MM.1S (cell line): ENCODE measurements around the gene PMM2.

ENCODE experiments used
- EZH2 ChIP-seq: fragments of 300-600 bp; sonication (generic); optimal IDR thresholded peaks from 2 replicates; pipeline ENCODE3; 2017; ENCODE audit warnings: low read depth, mild to moderate bottlenecking, antibody characterized with exemption, low read length, mixed read lengths
- TF ChIP-seq, protein P1 (sequence below): fragments of 300-600 bp; sonication (generic); IDR thresholded peaks from 2 replicates; pipeline ENCODE4 v1.5.1; 2016; ENCODE audit warnings: antibody characterized with exemption, low read length, mixed read lengths

DNA sequence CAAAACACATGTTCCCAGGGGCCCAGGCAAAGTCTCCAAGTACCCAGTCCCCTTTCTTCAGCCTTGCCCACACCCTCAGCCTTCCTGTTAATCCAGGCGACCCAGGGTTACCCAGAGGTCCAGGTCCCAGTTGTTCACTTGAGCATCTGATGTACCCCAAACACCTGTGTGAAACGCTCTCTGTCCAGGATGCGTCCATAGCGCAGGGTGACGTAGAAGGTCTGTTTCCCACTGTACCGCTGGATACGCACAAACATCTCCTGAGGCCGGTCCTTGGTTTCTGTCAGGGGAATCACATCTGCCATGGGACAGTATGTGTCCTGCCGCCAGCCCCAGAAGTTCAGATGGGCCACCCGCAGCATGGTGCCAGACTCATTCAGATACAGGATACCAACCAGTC lies 1.8 kb upstream of the PMM2 start:
- TF ChIP-seq, protein P1, sequence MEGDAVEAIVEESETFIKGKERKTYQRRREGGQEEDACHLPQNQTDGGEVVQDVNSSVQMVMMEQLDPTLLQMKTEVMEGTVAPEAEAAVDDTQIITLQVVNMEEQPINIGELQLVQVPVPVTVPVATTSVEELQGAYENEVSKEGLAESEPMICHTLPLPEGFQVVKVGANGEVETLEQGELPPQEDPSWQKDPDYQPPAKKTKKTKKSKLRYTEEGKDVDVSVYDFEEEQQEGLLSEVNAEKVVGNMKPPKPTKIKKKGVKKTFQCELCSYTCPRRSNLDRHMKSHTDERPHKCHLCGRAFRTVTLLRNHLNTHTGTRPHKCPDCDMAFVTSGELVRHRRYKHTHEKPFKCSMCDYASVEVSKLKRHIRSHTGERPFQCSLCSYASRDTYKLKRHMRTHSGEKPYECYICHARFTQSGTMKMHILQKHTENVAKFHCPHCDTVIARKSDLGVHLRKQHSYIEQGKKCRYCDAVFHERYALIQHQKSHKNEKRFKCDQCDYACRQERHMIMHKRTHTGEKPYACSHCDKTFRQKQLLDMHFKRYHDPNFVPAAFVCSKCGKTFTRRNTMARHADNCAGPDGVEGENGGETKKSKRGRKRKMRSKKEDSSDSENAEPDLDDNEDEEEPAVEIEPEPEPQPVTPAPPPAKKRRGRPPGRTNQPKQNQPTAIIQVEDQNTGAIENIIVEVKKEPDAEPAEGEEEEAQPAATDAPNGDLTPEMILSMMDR, result no peak
- no peak for TF ChIP-seq EZH2
